HG03064 (cell line): ENCODE results near the gene SELENOV.

Source experiments
- ATAC-seq: cut with Tn5 transposase; IDR thresholded peaks from one replicate; pipeline ENCODE4 v1.9.1; 2021; ENCODE audit warnings: low read depth; ENCODE audit not compliant: unreplicated experiment

The SELENOV gene

GRCh38 chr19:39517432-39517831 lies 2.5 kb downstream of the SELENOV start:
- no peak for ATAC-seq

GRCh38 chr19:39518458-39518857 lies 3.5 kb downstream of the SELENOV start:
- no peak for ATAC-seq

GRCh38 chr19:39518975-39519374 lies 4.0 kb downstream of the SELENOV start:
- no peak for ATAC-seq

- ATAC-seq: no peak
Measured at GRCh38 chr19:39520541-39521484, 5.9 kb downstream of the SELENOV start.

GRCh38 chr19:39524495-39524894 lies 9.6 kb downstream of the SELENOV start:
- no peak for ATAC-seq

GRCh38 chr19:39525205-39525604 lies 10.3 kb downstream of the SELENOV start:
- ATAC-seq: no peak

- ATAC-seq: no peak
Measured at GRCh38 chr19:39531834-39532232, 16.9 kb downstream of the SELENOV start.

GRCh38 chr19:39532233-39533002 lies 17.5 kb downstream of the SELENOV start, which contains the start of gene EID2B:
TSS of gene EID2B (minus strand) at chr19:39532852. CDS start at chr19:39532802, 50 bp downstream.
- ATAC-seq: peak; percentile 72

- ATAC-seq: peak; percentile 11
Measured at GRCh38 chr19:39533003-39533512, 18.1 kb downstream of the SELENOV start.

- no peak for ATAC-seq
Measured at GRCh38 chr19:39533791-39534190, 18.9 kb downstream of the SELENOV start.

GRCh38 chr19:39539165-39539517 lies 24.2 kb downstream of the SELENOV start:
- ATAC-seq: no peak

- ATAC-seq: no peak
Measured at GRCh38 chr19:39539518-39540332, 24.8 kb downstream of the SELENOV start, which contains the start of gene EID2. TSS of gene EID2 (minus strand) at chr19:39540161. CDS start at chr19:39540079, 82 bp downstream.

- no peak for ATAC-seq
Measured at GRCh38 chr19:39540333-39540673, 25.4 kb downstream of the SELENOV start.

- ATAC-seq: no peak
Measured at GRCh38 chr19:39542206-39542605, 27.3 kb downstream of the SELENOV start.

GRCh38 chr19:39543477-39543857 lies 28.5 kb downstream of the SELENOV start:
- ATAC-seq: no peak

- no peak for ATAC-seq
Measured at GRCh38 chr19:39544226-39544903, 29.4 kb downstream of the SELENOV start.

- no peak for ATAC-seq
Measured at GRCh38 chr19:39544911-39545310, 30.0 kb downstream of the SELENOV start.

- ATAC-seq: no peak
Measured at GRCh38 chr19:39546599-39546998, 31.7 kb downstream of the SELENOV start.

GRCh38 chr19:39550197-39550596 lies 35.3 kb downstream of the SELENOV start:
- ATAC-seq: no peak

GRCh38 chr19:39553082-39553652 lies 38.2 kb downstream of the SELENOV start:
- ATAC-seq: no peak
